Endothelial cell (in vitro differentiated cells): ENCODE data around the gene JHY. TPM values are rescaled to one million over a fixed set of nuclear protein-coding genes. Genes with fewer than 3 reads are reported as not detected.

Experiments used
- DNase-seq: peaks from one replicate; pipeline ENCODE4 v3.0.0; 2021; ENCODE audit warnings: low spot score
- H3K27ac Mint-ChIP-seq: one replicate; pipeline ENCODE4 v1.8.0; 2021; ENCODE audit warnings: mixed read lengths, inconsistent platforms; ENCODE audit not compliant: unreplicated experiment
- H3K27me3 Mint-ChIP-seq: one replicate; pipeline ENCODE4 v1.8.0; 2021; ENCODE audit warnings: mild to moderate bottlenecking, moderate library complexity, mixed read lengths, inconsistent platforms; ENCODE audit not compliant: unreplicated experiment
- H3K36me3 Mint-ChIP-seq: one replicate; pipeline ENCODE4 v1.8.0; 2021; ENCODE audit warnings: mild to moderate bottlenecking, low read depth, mixed read lengths, inconsistent platforms; ENCODE audit not compliant: unreplicated experiment
- H3K4me1 Mint-ChIP-seq: one replicate; pipeline ENCODE4 v1.8.0; 2021; ENCODE audit warnings: mild to moderate bottlenecking, mixed read lengths, inconsistent platforms; ENCODE audit not compliant: unreplicated experiment
- H3K4me3 Mint-ChIP-seq: one replicate; pipeline ENCODE4 v1.8.0; 2021; ENCODE audit warnings: mild to moderate bottlenecking, mixed read lengths, inconsistent platforms; ENCODE audit not compliant: unreplicated experiment
- H3K9me3 Mint-ChIP-seq: one replicate; pipeline ENCODE4 v1.8.0; 2021; ENCODE audit warnings: mixed read lengths, inconsistent platforms; ENCODE audit not compliant: unreplicated experiment
- CTCF ChIP-seq: fragments of 200-600 bp; sonication (generic); IDR thresholded peaks from one replicate; pipeline ENCODE4 v1.5.0; 2021; ENCODE audit warnings: antibody characterized with exemption; ENCODE audit not compliant: unreplicated experiment
- total RNA-seq: library from RNA; stranded (reverse); fragmentation: NEBNext Ultra II Directional; extraction: Animal tissue kit (Norgen Biotek cat#: 25700); gene quantifications from one replicate; pipeline ENCODE4 v1.2.1, GENCODE V29; 2021; ENCODE audit not compliant: unreplicated experiment

Gene JHY
- total RNA-seq, 1 donor from 2014 or later = 2.8 TPM

GRCh38 chr11:122897606-122898210 is 15.1 kb downstream of the JHY start:
- Mint-ChIP-seq H3K9me3 (no peaks in the 10 kb centered on the region), H3K36me3 (no peaks in the 10 kb centered on the region), H3K4me3 (no peak overlapping the region), H3K4me1 (peaks cover 10% of the 10 kb centered on the region), H3K27me3 (peaks cover 4% of the 10 kb centered on the region), H3K27ac (no peak overlapping the region)
- DNase-seq = no peak
- no peak for TF ChIP-seq CTCF

GRCh38 chr11:122898799-122899198 is 16.2 kb downstream of the JHY start:
- no peak for DNase-seq

GRCh38 chr11:122900587-122901202 is 18.1 kb downstream of the JHY start:
- Mint-ChIP-seq H3K36me3 (no peaks in the 10 kb centered on the region), H3K9me3 (no peaks in the 10 kb centered on the region), H3K27me3 (peaks cover 4% of the 10 kb centered on the region), H3K4me1 (peaks cover 10% of the 10 kb centered on the region), H3K27ac (no peak overlapping the region), H3K4me3 (no peak overlapping the region)
- DNase-seq = no peak
- TF ChIP-seq CTCF = no peak

More at GRCh38 chr11:122898799-122899198, 16.2 kb downstream of the JHY start:
- peaks cover 10% of the 10 kb centered on the region for H3K4me1 Mint-ChIP-seq
- no peaks in the 10 kb centered on the region for H3K36me3 Mint-ChIP-seq
- H3K27ac Mint-ChIP-seq = peak overlapping the region; percentile 20
- H3K27me3 Mint-ChIP-seq = peaks cover 4% of the 10 kb centered on the region
- H3K4me3 Mint-ChIP-seq = no peak overlapping the region
- H3K9me3 Mint-ChIP-seq = no peaks in the 10 kb centered on the region
- TF ChIP-seq CTCF = no peak

- Mint-ChIP-seq H3K27ac (no peak overlapping the region), H3K9me3 (no peaks in the 10 kb centered on the region), H3K4me1 (peaks cover 10% of the 10 kb centered on the region), H3K27me3 (peaks cover 4% of the 10 kb centered on the region), H3K36me3 (no peaks in the 10 kb centered on the region), H3K4me3 (no peak overlapping the region)
- DNase-seq = no peak
- no peak for TF ChIP-seq CTCF
These were observed 20.4 kb downstream of the JHY start for GRCh38 chr11:122902951-122903350.

- no peaks in the 10 kb centered on the region for H3K36me3 Mint-ChIP-seq
- no peak overlapping the region for H3K27ac Mint-ChIP-seq
- no peak overlapping the region for H3K4me3 Mint-ChIP-seq
- peaks cover 5% of the 10 kb centered on the region for H3K4me1 Mint-ChIP-seq
- H3K9me3 Mint-ChIP-seq = no peaks in the 10 kb centered on the region
- H3K27me3 Mint-ChIP-seq = peaks cover 2% of the 10 kb centered on the region
- no peak for DNase-seq
- TF ChIP-seq CTCF = no peak
These were observed 28.2 kb downstream of the JHY start for GRCh38 chr11:122910775-122911174.
